NB4 (cell line): Measurements from ENCODE around the gene TMEM151A.

Experiments used
- CTCF ChIP-seq: IDR thresholded peaks from one replicate; pipeline ENCODE4 v1.5.1; 2012; ENCODE audit warnings: low read depth, low read length
- MYC ChIP-seq: IDR thresholded peaks from 2 replicates; pipeline ENCODE4 v1.6.1; 2011; ENCODE audit warnings: low read depth, low read length
- POLR2A ChIP-seq: IDR thresholded peaks from 2 replicates; pipeline ENCODE4 v1.6.1; 2011; ENCODE audit warnings: mild to moderate bottlenecking; ENCODE audit not compliant: insufficient read length; ENCODE audit errors: extremely low read depth

GRCh38 chr11:66283461-66284105, 8.1 kb upstream of the TMEM151A start:
- TF ChIP-seq CTCF, result peak; percentile 1
- TF ChIP-seq POLR2A, result no peak
- no peak for TF ChIP-seq MYC
